Fibroblast of lung (primary cell): Measurements from ENCODE around the gene UGT1A5.

Experiments used
- CTCF ChIP-seq, 2 donors: IDR thresholded peaks in 1 of 2; conservative IDR thresholded peaks in 1 of 2; 1 replicate in 1 of 2; 2 replicates in 1 of 2; pipeline ENCODE4 v1.5.1; 2011 to 2012; ENCODE audit warnings: low read length in 2 of 2, control low read depth in 1 of 2, inconsistent platforms in 1 of 2, low read depth in 1 of 2, mild to moderate bottlenecking in 1 of 2
- EZH2 ChIP-seq: IDR thresholded peaks from 2 replicates; pipeline ENCODE4 v1.5.1; 2012; ENCODE audit warnings: low read length, control low read depth, mild to moderate bottlenecking; ENCODE audit errors: missing control alignments

- TF ChIP-seq CTCF (conservative IDR thresholded peaks at IDR 0.05 in 1 of 2, IDR thresholded peaks at IDR 0.05 in 1 of 2; ENCODE audit: low read depth in 1 of 2, low read length in 2 of 2) = no peak
- no peak for TF ChIP-seq EZH2
Observed at GRCh38 chr2:233692648-233693047, 20.1 kb upstream of the UGT1A5 start, which contains the start of gene UGT1A6.
